GM18519 (cell line): ENCODE results near the gene PCSK9.
"Not testable (repeated sequence)": the region's sequence is repeated elsewhere in the genome, so short reads cannot be mapped to it uniquely, and the experiment has no call there.

ENCODE experiments used
- ATAC-seq: cut with Tn5 transposase; IDR thresholded peaks from one replicate; pipeline ENCODE4 v1.9.1; 2021; ENCODE audit warnings: mild to moderate bottlenecking, moderate library complexity; ENCODE audit not compliant: unreplicated experiment, low FRiP score

The PCSK9 gene

GRCh38 chr1:55073187-55073916 lies 34.0 kb downstream of the PCSK9 start:
- no peak for ATAC-seq

DNA sequence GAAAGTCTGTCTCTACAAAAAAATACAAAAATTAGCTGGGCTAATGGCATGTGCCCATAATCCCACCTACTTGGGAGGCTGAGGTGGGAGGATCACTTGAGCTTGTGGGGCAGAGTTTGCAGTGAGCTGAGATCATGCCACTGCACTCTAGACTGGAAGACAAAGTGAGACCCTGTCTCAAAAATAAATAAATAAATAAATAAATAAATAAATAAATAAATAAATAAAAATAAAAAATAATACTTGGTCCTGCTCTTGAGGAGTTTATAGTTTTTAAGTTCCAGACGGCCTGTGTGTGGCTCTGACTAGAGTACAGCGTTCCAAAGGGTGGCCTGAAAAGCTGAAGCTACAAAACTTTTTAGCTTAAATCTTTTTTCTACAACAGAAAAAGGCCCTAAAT lies 35.1 kb downstream of the PCSK9 start:
- no peak for ATAC-seq

DNA sequence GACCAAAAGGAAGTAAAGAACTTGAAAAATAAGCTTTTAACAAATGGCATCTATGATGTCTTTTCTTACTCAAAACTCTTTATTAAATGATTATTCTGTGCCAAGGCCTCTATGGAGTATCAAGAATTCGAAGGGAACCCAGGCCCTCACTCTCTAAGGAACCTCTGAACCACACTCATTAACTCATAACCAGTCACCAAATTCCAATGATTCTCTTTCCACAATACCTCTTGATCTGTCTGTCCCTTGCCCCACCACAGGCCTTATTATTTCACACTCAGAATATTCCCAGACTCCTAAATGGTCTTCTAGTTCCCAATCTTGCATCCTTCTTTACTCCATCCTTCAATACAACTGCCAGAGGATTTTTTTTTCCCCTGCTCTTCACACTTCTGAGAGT lies 37.0 kb downstream of the PCSK9 start:
- no peak for ATAC-seq

- ATAC-seq, result no peak
These were observed 39.1 kb downstream of the PCSK9 start for GRCh38 chr1:55078470-55078869.

DNA sequence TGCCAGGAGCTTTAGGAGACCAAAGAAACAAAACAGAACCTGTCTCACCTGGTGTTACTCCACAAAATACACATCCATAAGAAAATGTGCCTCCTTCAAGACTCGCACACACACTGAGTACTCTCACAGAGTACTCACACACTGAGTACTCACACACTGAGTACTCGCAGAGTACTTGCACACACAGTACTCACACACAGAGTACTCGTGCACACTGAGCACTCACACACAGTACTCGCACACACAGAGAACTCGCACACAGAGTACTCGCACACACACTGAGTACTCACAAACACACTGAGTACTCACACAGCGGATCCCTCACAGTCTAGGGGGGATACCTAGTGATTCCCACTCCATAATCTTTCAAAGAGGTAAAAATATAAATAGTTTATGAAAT lies 40.3 kb downstream of the PCSK9 start:
- ATAC-seq, result no peak

GRCh38 chr1:55081188-55081904 lies 42.0 kb downstream of the PCSK9 start:
- no peak for ATAC-seq

DNA sequence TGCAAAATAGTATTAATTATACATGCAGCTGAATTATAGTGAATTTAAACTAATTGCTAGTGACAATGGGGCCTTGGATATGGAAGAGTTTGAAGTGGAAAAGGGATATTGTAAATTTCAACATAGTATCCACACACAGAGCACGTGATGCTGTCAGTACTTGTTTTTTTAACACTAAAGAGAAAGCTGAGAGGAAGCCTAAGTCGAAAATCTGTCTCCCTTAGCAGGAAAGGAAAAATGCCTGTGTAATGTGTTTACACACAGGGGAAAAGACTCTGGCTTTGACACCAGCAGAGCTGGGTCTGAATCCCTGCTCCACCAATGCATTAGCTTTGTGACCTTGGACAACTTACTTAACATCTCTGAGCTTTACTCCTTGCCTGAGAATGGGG lies 42.6 kb downstream of the PCSK9 start:
- ATAC-seq, result no peak

DNA sequence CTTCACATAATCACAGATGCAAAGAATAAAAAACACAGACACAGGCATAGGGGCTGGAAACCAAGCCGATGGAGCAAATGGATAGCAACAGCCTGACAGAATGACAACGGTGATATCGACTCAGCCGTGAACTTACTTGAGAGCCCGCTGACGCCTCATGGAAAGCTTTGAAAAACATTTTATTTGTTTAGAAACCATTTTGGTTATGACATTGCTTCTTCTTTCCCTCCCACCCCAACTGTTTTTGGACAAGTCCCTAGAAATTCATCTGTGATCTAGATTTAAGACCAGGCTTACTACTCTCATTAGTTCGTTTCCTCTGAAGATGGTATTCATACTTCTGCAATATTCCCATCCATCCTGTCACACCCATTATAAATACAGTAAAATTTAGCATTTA lies 44.9 kb downstream of the PCSK9 start:
- ATAC-seq, result no peak

DNA sequence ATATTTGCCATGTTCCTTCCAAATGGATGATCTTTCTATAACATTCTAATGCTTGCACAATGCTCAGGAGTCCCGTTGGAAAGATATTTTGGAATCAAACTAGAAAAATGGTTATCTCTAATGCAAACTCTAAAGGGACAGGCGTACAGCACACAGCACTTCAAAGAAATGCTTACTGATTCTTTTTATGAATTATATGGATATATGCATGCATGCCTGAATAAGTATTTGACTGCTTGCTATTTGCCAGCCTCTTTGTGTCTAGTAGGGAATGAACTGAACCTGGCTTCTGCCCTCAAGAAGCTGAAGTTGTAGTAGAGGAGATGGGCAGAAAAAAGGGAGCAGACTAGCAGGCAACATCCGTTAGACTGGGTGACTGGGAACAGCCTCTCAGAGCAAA lies 48.1 kb downstream of the PCSK9 start:
- no peak for ATAC-seq

GRCh38 chr1:55088413-55088812 lies 49.1 kb downstream of the PCSK9 start:
- no peak for ATAC-seq

- ATAC-seq, result no peak
These were observed 50.3 kb downstream of the PCSK9 start for GRCh38 chr1:55089683-55090082.

DNA sequence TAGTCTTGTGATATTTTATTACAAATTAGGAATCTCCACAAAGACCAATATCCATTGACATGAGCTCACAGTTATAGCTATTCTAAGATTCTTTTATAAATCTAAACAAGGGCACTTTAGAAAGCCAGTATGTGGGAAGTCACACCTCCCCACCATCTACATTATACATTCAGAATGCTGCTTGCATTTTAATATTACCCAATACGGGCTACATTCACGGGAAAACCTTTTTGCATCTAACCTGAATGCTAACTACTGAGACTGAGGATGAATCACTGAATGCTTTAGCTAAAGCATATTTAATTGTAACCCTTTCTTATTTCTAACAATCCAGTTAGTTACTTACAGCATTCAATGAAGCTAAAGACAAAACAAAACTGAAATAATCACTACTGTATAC lies 53.1 kb downstream of the PCSK9 start:
- no peak for ATAC-seq

GRCh38 chr1:55095095-55095494 lies 55.7 kb downstream of the PCSK9 start:
- ATAC-seq, result no peak

DNA sequence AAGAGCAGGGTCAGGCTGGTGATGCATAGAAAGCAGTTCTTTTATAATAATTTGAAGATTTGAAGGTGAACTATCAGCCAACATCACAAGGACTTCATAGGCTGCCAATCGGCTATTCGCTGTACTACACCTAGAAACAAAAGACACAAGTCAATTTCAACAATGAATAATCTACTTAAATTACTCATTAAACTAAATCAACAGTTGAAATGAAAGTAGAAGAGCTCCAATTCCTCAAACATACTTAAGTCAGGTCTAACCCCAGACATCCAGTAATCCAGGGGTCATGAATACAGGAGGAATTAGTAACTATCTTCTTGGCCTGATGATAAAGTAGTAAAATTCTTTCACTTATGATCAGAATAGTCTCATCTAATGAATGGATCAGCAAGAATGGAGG lies 64.5 kb downstream of the PCSK9 start:
- ATAC-seq, result no peak

- no peak for ATAC-seq
These were observed 67.8 kb downstream of the PCSK9 start for GRCh38 chr1:55107101-55107500.

- ATAC-seq, result not testable (repeated sequence)
These were observed 69.7 kb downstream of the PCSK9 start for GRCh38 chr1:55109005-55109404.
